ENCODE results near the gene TTC8.
"Not testable (repeated sequence)": the region's sequence is repeated elsewhere in the genome, so short reads cannot be mapped to it uniquely, and the experiment has no call there.

Gene TTC8

GRCh38 chr14:88823968-88824313 is 510 bp upstream of the TTC8 start:
- no peak for DNase-seq (ENCODE audit: low read depth, low spot score)

GRCh38 chr14:88825078-88825458 is 617 bp downstream of the TTC8 start:
- DNase-seq (ENCODE audit: low read depth, low spot score): no peak

GRCh38 chr14:88825503-88825902 is 1.1 kb downstream of the TTC8 start:
- DNase-seq (ENCODE audit: low read depth, low spot score): no peak

GRCh38 chr14:88829188-88829587 is 4.7 kb downstream of the TTC8 start:
- no peak for DNase-seq (ENCODE audit: low read depth, low spot score)

- no peak for DNase-seq (ENCODE audit: low read depth, low spot score)
Observed at GRCh38 chr14:88829685-88830302, 5.3 kb downstream of the TTC8 start.

- DNase-seq (ENCODE audit: low read depth, low spot score): no peak
Observed at GRCh38 chr14:88831284-88831683, 6.8 kb downstream of the TTC8 start.

GRCh38 chr14:88834883-88835431 is 10.5 kb downstream of the TTC8 start:
- DNase-seq (ENCODE audit: low read depth, low spot score): no peak

GRCh38 chr14:88835661-88836060 is 11.2 kb downstream of the TTC8 start:
- DNase-seq (ENCODE audit: low read depth, low spot score): no peak

- no peak for DNase-seq (ENCODE audit: low read depth, low spot score)
Observed at GRCh38 chr14:88837495-88837894, 13.0 kb downstream of the TTC8 start.

- no peak for DNase-seq (ENCODE audit: low read depth, low spot score)
Observed at GRCh38 chr14:88838015-88838414, 13.6 kb downstream of the TTC8 start.

- DNase-seq (ENCODE audit: low read depth, low spot score): no peak
Observed at GRCh38 chr14:88840926-88841325, 16.5 kb downstream of the TTC8 start.

- DNase-seq (ENCODE audit: low read depth, low spot score): no peak
Observed at GRCh38 chr14:88841741-88842140, 17.3 kb downstream of the TTC8 start.

GRCh38 chr14:88842414-88842813 is 18.0 kb downstream of the TTC8 start:
- DNase-seq (ENCODE audit: low read depth, low spot score): no peak

GRCh38 chr14:88844980-88845491 is 20.6 kb downstream of the TTC8 start:
- no peak for DNase-seq (ENCODE audit: low read depth, low spot score)

GRCh38 chr14:88848571-88848970 is 24.1 kb downstream of the TTC8 start:
- no peak for DNase-seq (ENCODE audit: low read depth, low spot score)

GRCh38 chr14:88849716-88850115 is 25.3 kb downstream of the TTC8 start:
- no peak for DNase-seq (ENCODE audit: low read depth, low spot score)

GRCh38 chr14:88851587-88851986 is 27.1 kb downstream of the TTC8 start:
- no peak for DNase-seq (ENCODE audit: low read depth, low spot score)

- no peak for DNase-seq (ENCODE audit: low read depth, low spot score)
Observed at GRCh38 chr14:88852632-88853031, 28.2 kb downstream of the TTC8 start.

- no peak for DNase-seq (ENCODE audit: low read depth, low spot score)
Observed at GRCh38 chr14:88853129-88853528, 28.7 kb downstream of the TTC8 start.

- DNase-seq (ENCODE audit: low read depth, low spot score): no peak
Observed at GRCh38 chr14:88856786-88857366, 32.4 kb downstream of the TTC8 start.

GRCh38 chr14:88857861-88858260 is 33.4 kb downstream of the TTC8 start:
- not testable (repeated sequence) for DNase-seq (ENCODE audit: low read depth, low spot score)

GRCh38 chr14:88859118-88859517 is 34.7 kb downstream of the TTC8 start:
- DNase-seq (ENCODE audit: low read depth, low spot score): not testable (repeated sequence)

GRCh38 chr14:88863167-88863566 is 38.7 kb downstream of the TTC8 start:
- no peak for DNase-seq (ENCODE audit: low read depth, low spot score)

Measured in activated naive CD8-positive, alpha-beta T cell treated with anti-CD3 and anti-CD28 coated beads, Interleukin-2, amount 50 U/mL, for 16 hours (primary cell).